ENCODE data around the gene EGR4.

The EGR4 gene

DNA sequence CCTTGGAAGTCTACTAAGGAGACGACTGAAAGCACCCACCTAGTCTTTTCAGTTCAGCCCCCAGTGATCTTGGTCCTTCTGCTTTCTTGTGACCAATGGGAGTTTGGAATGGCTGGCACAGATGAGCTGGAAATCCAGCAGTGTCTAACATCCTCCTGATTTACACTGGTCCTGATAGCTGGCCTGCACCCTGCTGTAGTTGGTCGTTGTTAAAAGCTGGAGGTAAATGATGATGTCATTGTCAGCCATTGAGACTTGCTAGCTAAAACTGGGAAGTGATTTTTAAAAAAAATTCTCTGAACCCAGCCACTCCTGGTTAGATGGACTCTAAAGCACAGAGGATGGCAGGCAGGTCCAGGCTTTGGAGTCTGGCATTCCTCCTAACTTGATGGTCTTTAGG is 39.9 kb downstream of the EGR4 start:
- no peak for TF ChIP-seq CTCF (conservative IDR thresholded peaks at IDR 0.05)
- H3K27ac ChIP-seq, result peak overlapping the region; percentile 67

DNA sequence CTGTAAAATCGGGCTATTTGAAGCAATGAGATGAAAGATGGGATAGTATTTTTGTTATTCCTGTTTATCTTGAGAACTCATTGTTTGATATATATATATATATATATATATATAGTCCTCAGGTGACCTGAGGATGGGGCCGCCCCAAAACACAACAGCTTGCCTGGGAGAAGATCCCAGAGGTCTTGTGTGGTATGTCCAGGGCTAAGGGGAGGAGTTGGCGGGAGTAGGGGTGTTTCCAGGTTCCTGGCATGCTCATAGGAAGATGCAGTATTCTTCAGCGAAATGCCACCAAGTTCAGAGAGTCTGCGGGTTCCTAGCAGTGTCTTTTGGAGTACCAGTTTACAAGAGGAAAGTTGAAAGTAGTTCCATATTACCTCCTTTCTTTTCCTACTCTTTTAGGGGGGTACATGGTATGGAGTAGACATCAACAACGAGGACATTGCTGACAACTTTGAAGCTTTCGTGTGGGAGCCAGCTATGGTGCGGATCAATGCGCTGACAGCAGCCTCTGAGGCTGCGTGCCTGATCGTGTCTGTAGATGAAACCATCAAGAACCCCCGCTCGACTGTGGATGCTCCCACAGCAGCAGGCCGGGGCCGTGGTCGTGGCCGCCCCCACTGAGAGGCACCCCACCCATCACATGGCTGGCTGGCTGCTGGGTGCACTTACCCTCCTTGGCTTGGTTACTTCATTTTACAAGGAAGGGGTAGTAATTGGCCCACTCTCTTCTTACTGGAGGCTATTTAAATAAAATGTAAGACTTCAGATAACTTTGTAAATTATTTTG is 40.9 kb downstream of the EGR4 start:
- peak overlapping the region; percentile 67; the same call in 1 of the 2 replicates for H3K27ac ChIP-seq
- TF ChIP-seq CTCF (conservative IDR thresholded peaks at IDR 0.05), result no peak

DNA sequence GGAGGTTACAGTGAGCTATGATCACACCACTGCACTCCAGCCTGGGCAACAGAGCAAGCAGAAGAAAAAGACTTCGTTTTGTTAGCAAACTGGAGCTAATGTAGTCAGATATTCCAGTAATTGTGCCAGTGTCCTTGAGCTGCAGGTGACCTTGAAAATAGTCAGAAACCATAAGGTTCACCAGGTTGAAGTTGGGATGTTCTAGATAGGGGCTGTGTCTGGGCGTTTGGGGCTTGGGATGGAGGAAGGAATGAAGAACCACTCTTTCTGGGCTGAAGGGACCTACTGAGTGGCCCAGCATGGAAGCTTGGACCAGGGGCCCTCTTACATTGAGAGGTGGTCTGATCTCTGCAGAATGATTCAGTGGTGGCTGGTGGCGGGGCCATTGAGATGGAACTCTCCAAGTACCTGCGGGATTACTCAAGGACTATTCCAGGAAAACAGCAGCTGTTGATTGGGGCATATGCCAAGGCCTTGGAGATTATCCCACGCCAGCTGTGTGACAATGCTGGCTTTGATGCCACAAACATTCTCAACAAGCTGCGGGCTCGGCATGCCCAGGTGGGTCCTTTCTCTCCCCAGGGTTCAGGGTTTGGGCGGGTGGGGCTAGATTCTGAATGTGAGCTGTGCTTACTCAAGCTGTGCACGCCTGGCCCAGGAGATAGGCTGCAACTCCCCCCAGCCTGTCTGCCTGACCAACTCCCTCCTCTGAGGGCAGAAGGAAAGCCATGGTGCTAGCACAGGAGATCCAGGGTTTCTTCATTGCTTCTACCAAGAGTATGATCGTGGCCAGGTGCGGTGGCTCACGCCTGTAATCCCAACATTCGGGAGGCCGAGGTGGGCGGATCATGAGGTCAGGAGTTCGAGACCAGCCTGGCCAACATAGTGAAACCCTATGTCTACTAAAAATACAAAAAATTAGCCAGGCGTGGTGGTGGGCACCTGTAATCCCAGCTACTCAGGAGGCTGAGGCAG is 42.2 kb downstream of the EGR4 start:
- H3K27ac ChIP-seq, result no peak overlapping the region
- no peak for TF ChIP-seq CTCF (conservative IDR thresholded peaks at IDR 0.05)

GRCh38 chr2:73249636-73250035 is 43.7 kb downstream of the EGR4 start:
- no peak for TF ChIP-seq CTCF (conservative IDR thresholded peaks at IDR 0.05)
- H3K27ac ChIP-seq, result no peak overlapping the region

GRCh38 chr2:73246850-73247249 is 46.5 kb downstream of the EGR4 start:
- TF ChIP-seq CTCF (conservative IDR thresholded peaks at IDR 0.05), result no peak
- H3K27ac ChIP-seq, result no peak overlapping the region

DNA sequence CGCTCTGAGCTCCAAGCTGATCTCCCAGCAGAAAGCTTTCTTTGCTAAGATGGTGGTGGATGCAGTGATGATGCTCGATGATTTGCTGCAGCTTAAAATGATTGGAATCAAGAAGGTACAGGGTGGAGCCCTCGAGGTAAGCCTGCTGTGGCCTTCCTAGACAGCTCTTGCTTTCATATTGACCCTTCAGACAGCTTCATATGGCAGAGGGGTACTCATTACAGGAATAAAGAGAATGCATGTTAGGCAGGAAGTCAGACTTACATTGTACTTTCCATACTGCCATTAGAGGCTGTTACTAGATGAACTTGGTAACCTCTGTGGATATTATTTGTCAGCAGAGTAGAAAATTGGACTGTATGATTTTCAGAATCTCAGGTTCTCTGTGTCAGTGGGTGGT is 48.8 kb downstream of the EGR4 start:
- TF ChIP-seq CTCF (conservative IDR thresholded peaks at IDR 0.05), result no peak
- no peak overlapping the region for H3K27ac ChIP-seq

- TF ChIP-seq CTCF (conservative IDR thresholded peaks at IDR 0.05), result no peak
- no peak overlapping the region for H3K27ac ChIP-seq
Measured at GRCh38 chr2:73243884-73244570, 49.3 kb downstream of the EGR4 start.

All from VCaP (cell line).